PC-3 (cell line): ENCODE measurements around the gene IQCE. TPM values are rescaled to one million over a fixed set of nuclear protein-coding genes. Genes with fewer than 3 reads are reported as not detected.

Source experiments
- ATAC-seq: fragments of 200-7000 bp; cut with Tn5 transposase; 2 replicates; pipeline ENCODE4 v1.9.1; 2020; ENCODE audit warnings: mild to moderate bottlenecking, moderate library complexity
- BruUV-seq: library from RNA; stranded (reverse); fragments of 400-500 nt; replicated peaks from 2 replicates; lab custom pipeline; 2021; lab: Mats Ljungman, UMichigan
- CTCF ChIA-PET: fragments of 300-600 bp; sonication (Branson Sonifier 250); formaldehyde crosslinking; loops from one replicate; lab custom pipeline; 2022; ENCODE audit warnings: antibody characterized with exemption; lab: Charles Lee
- POLR2A ChIA-PET: fragments of 300-600 bp; sonication (Branson Sonifier 250); formaldehyde crosslinking; loops from one replicate; lab custom pipeline; 2022; ENCODE audit warnings: antibody characterized with exemption; ENCODE audit not compliant: unreplicated experiment; lab: Charles Lee
- DNase-seq: peaks from one replicate; pipeline ENCODE4 v3.0.0-alpha.2; 2015
- H2AFZ ChIP-seq: fragments of 300-600 bp; sonication (generic); 2 replicates; pipeline ENCODE4 v1.6.0; 2016; ENCODE audit warnings: antibody characterized with exemption, low read length
- H3F3A ChIP-seq: fragments of 300-600 bp; sonication (generic); one replicate; pipeline ENCODE4 v1.6.0; 2017; ENCODE audit warnings: antibody characterized with exemption, low read length, control low read depth, mild to moderate bottlenecking; ENCODE audit not compliant: unreplicated experiment
- H3K27ac ChIP-seq: fragments of 300-600 bp; sonication (generic); 2 replicates; pipeline ENCODE4 v1.5.1; 2016; ENCODE audit warnings: mild to moderate bottlenecking, low read length
- H3K27me3 ChIP-seq: fragments of 300-600 bp; sonication (generic); 2 replicates; pipeline ENCODE4 v1.6.1; 2016; ENCODE audit warnings: low read length, mixed read lengths
- H3K36me3 ChIP-seq: fragments of 300-600 bp; sonication (generic); 2 replicates; pipeline ENCODE4 v1.6.1; 2016; ENCODE audit warnings: low read depth, mixed run types, low read length, mixed read lengths
- H3K4me1 ChIP-seq: fragments of 300-600 bp; sonication (generic); 2 replicates; pipeline ENCODE4 v1.5.1; 2016; ENCODE audit warnings: low read length; ENCODE audit not compliant: insufficient read depth
- H3K4me2 ChIP-seq: fragments of 300-600 bp; sonication (generic); 2 replicates; pipeline ENCODE4 v1.6.0; 2016; ENCODE audit warnings: low read length
- H3K4me3 ChIP-seq: fragments of 300-600 bp; sonication (generic); 2 replicates; pipeline ENCODE4 v1.5.1; 2016; ENCODE audit warnings: mild to moderate bottlenecking, low read length, mixed read lengths
- H3K79me2 ChIP-seq: fragments of 300-600 bp; sonication (generic); 2 replicates; pipeline ENCODE4 v1.6.1; 2017; ENCODE audit warnings: low read length, mixed read lengths
- H3K9ac ChIP-seq: fragments of 300-600 bp; sonication (generic); 2 replicates; pipeline ENCODE4 v1.6.0; 2016; ENCODE audit warnings: mild to moderate bottlenecking, low read length
- H3K9me2 ChIP-seq: fragments of 300-600 bp; sonication (generic); replicated peaks from 2 replicates; pipeline ENCODE4 v1.6.1; 2016; ENCODE audit warnings: mixed run types, low read length, mixed read lengths
- H3K9me3 ChIP-seq: fragments of 300-600 bp; sonication (generic); 2 replicates; pipeline ENCODE4 v1.6.1; 2016; ENCODE audit warnings: low read length, mixed read lengths
- H4K20me1 ChIP-seq: fragments of 300-600 bp; sonication (generic); 2 replicates; pipeline ENCODE4 v1.6.1; 2016; ENCODE audit warnings: low read length, mixed read lengths
- EZH2 ChIP-seq: fragments of 300-600 bp; sonication (generic); IDR thresholded peaks from one replicate; pipeline ENCODE4 v1.6.1; 2017; ENCODE audit warnings: antibody characterized with exemption, mild to moderate bottlenecking, low read length; ENCODE audit not compliant: unreplicated experiment
- EZH2phosphoT487 ChIP-seq: fragments of 300-600 bp; sonication (generic); IDR thresholded peaks from 2 replicates; pipeline ENCODE4 v1.6.1; 2018; ENCODE audit warnings: mild to moderate bottlenecking, antibody characterized with exemption, low read length, borderline replicate concordance
- intact Hi-C: fragments of 100-400 bp; cut with micrococcal nuclease; formaldehyde crosslinking; loops from 2 replicates; pipeline ENCODE4 v1.9.0; 2023
- total RNA-seq: library from RNA; depleted of rRNA; stranded (reverse); fragments of >200 nt; gene quantifications from 2 replicates; pipeline ENCODE4 v1.2.3, GENCODE V29; 2014
- TF ChIP-seq, protein P1 (sequence below): fragments of 300-600 bp; sonication (generic); conservative IDR thresholded peaks from 2 replicates; pipeline ENCODE4 v1.5.1; 2017; ENCODE audit warnings: antibody characterized with exemption, low read depth, mild to moderate bottlenecking, low read length

The IQCE gene
- total RNA-seq, 1 experiment from 2014 or later: 9.7 TPM

DNA sequence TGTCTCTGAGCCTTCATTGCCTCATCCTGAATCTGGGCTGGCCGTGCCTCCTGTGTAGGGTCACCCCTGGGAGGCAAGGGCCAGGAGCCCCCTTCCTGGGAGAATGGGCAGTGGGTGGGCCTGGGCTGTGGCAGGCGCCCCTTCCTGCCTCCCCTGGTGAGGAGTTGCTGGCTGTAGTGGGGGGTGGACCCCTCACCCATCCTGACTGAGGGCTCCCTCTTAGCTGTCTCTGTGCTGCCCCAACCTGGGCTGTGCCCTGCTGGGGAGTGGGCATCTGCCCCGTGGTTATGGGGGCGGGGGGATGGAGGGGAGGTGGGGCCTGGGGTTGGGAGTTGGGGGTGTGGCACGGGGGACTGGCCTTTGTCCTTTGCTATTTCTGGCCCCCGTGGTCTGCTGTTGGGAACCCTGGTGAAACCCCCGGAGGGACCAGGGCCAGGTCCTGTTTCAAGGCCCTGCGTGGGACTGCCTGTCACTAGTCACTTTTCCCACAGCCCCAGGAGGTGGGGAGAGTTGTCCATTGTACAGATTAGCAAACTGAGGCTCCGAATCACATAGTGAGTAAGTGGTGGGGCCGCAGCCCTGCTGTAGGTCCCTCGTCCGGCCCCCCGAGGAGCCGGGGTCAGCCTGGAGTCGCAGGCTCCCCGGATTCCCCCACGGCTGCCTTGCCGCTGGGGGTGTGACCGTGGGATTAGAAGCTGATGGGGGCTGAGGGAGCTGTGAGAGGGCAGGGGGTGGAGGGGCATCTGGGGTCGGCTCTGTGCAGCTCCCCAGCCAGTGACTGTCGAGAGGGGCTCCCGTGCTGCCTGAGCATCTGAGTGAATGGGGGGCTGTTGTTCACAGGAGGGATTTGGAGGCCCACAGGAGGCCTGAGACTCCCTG is 75.7 kb downstream of the IQCE start:
- no peaks in the 10 kb centered on the region for H3K36me3 ChIP-seq
- no peak overlapping the region for H2AFZ ChIP-seq
- CTCF ChIA-PET: no interaction called here
- no peak overlapping the region for H3K9ac ChIP-seq
- TF ChIP-seq, protein P1, sequence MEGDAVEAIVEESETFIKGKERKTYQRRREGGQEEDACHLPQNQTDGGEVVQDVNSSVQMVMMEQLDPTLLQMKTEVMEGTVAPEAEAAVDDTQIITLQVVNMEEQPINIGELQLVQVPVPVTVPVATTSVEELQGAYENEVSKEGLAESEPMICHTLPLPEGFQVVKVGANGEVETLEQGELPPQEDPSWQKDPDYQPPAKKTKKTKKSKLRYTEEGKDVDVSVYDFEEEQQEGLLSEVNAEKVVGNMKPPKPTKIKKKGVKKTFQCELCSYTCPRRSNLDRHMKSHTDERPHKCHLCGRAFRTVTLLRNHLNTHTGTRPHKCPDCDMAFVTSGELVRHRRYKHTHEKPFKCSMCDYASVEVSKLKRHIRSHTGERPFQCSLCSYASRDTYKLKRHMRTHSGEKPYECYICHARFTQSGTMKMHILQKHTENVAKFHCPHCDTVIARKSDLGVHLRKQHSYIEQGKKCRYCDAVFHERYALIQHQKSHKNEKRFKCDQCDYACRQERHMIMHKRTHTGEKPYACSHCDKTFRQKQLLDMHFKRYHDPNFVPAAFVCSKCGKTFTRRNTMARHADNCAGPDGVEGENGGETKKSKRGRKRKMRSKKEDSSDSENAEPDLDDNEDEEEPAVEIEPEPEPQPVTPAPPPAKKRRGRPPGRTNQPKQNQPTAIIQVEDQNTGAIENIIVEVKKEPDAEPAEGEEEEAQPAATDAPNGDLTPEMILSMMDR: no peak
- no peak for TF ChIP-seq EZH2phosphoT487
- TF ChIP-seq EZH2: no peak
- DNase-seq (no peak), ATAC-seq (no peak)
- peaks cover 16% of the 10 kb centered on the region for H3K4me1 ChIP-seq
- no peaks in the 10 kb centered on the region for H3F3A ChIP-seq
- POLR2A ChIA-PET: no interaction called here
- BruUV-seq: no TSS peak
- H3K4me2 ChIP-seq: peak overlapping the region; percentile 96
- intact Hi-C loops: loop anchor here (5.0 kb wide), 2 partner anchors 62 to 77 kb away; partner anchors contain the start of genes BRAT1 and IQCE
- no peaks in the 10 kb centered on the region for H3K9me3 ChIP-seq
- H3K4me3 ChIP-seq: peak overlapping the region; percentile 93; the same call in 1 of the 2 replicates
- peaks cover 13% of the 10 kb centered on the region; the same call in 1 of the 2 replicates for H4K20me1 ChIP-seq
- H3K9me2 ChIP-seq: no peaks in the 10 kb centered on the region
- peaks cover 58% of the 10 kb centered on the region for H3K79me2 ChIP-seq
- peak overlapping the region; percentile 65 for H3K27ac ChIP-seq
- no peaks in the 10 kb centered on the region for H3K27me3 ChIP-seq

DNA sequence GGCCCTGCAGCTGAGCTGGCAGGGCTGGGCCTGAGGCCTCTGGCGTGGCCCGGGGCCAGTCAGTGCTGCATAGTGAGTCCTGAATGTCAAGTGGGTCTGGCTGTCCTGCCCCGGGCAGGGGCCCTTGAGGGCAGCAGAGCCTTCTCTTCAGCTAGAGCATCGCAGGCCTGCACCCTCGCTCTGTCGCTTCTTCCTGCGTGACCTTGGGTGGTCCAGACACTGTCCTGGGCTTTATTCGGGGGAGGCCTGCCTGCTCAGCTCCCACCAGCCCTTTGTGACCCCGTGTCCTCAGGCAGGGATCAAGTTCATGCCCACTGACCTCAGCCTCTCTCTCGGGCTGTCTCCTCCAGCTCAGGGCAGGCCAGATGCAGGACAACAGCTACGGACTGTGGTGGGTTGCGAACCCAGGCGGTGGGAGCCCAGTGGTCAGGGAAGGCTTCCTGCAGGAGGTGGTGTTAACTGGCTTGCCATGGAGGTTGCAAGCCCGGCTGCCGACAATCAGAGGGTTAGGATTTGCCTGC is 76.4 kb downstream of the IQCE start:
- Histone ChIP-seq H3K79me2 (peaks cover 58% of the 10 kb centered on the region), H2AFZ (no peak overlapping the region), H3K27me3 (no peaks in the 10 kb centered on the region), H3F3A (no peaks in the 10 kb centered on the region), H3K9me2 (no peaks in the 10 kb centered on the region), H3K4me2 (no peak overlapping the region), H3K9ac (no peak overlapping the region), H3K27ac (no peak overlapping the region), H3K9me3 (no peaks in the 10 kb centered on the region), H3K4me1 (peaks cover 16% of the 10 kb centered on the region), H4K20me1 (peaks cover 13% of the 10 kb centered on the region; the same call in 1 of the 2 replicates), H3K4me3 (no peak overlapping the region), H3K36me3 (no peaks in the 10 kb centered on the region)
- no TSS peak for BruUV-seq
- intact Hi-C loops: no loop called here
- ChIA-PET CTCF (no interaction called here), POLR2A (no interaction called here)
- no peak for TF ChIP-seq EZH2
- TF ChIP-seq, protein P1: no peak
- TF ChIP-seq EZH2phosphoT487: no peak
- ATAC-seq (no peak), DNase-seq (no peak)
